Tibial artery (tissue), 4 donors: ENCODE data around the gene PAQR8.

Experiments used
- DNase-seq, 2 donors: peaks; one replicate each; pipeline ENCODE4 v3.0.0-alpha.2; 2019
- H3K27ac ChIP-seq, 2 donors: fragments of 200-600 bp; sonication (generic) in 1 of 2; 1 replicate in 1 of 2; 2 replicates in 1 of 2; pipeline ENCODE4 v1.5.1; 2018 to 2019; ENCODE audit warnings: mild to moderate bottlenecking in 1 of 2
- H3K27me3 ChIP-seq, 2 donors: fragments of 200-600 bp; sonication (generic) in 1 of 2; one replicate each; pipeline versions ENCODE4 v1.5.1 to v1.6.0; 2016 to 2019
- H3K36me3 ChIP-seq, 3 donors: fragments of 200-600 bp; sonication (generic) in 2 of 3; one replicate each; pipeline ENCODE4 v1.5.1; 2016 to 2019; ENCODE audit warnings: mild to moderate bottlenecking in 2 of 3
- H3K4me1 ChIP-seq, 4 donors: fragments of 200-600 bp; sonication (generic) in 2 of 4; 1 replicate in 3 of 4; 2 replicates in 1 of 4; pipeline ENCODE4 v1.5.1; 2016 to 2019
- H3K4me3 ChIP-seq, 2 donors: fragments of 200-600 bp; sonication (generic) in 1 of 2; 1 replicate in 1 of 2; 2 replicates in 1 of 2; pipeline ENCODE4 v1.5.1; 2018 to 2019; ENCODE audit warnings: mild to moderate bottlenecking in 2 of 2
- H3K9me3 ChIP-seq, 3 donors: fragments of 200-600 bp; sonication (generic) in 1 of 3; one replicate each; pipeline ENCODE4 v1.5.1; 2016 to 2019
- CTCF ChIP-seq, 2 experiments: fragments of 200-600 bp in 1 of 2; fragments of 450-650 bp in 1 of 2; IDR thresholded peaks; one replicate each; pipeline ENCODE4 v1.5.1; 2017 to 2019; ENCODE audit warnings: antibody characterized with exemption in 2 of 2, mild to moderate bottlenecking in 1 of 2, moderate library complexity in 1 of 2
- intact Hi-C: fragments of 100-400 bp; cut with DNase I; formaldehyde crosslinking; loops from one replicate; pipeline ENCODE4 v1.15.0; 2023; ENCODE audit warnings: low total_unique reads

Gene PAQR8

GRCh38 chr6:52403086-52403485, 41.1 kb downstream of the PAQR8 start:
- H3K27ac ChIP-seq: no peak overlapping the region
- DNase-seq: no peak
- H3K36me3 ChIP-seq: peaks cover 5 to 10% (median 5%) of the 10 kb centered on the region in 3 donors
- intact Hi-C loops: no loop called here
- no peaks in the 10 kb centered on the region for H3K27me3 ChIP-seq
- H3K4me1 ChIP-seq: no peaks in the 10 kb centered on the region
- H3K4me3 ChIP-seq: no peak overlapping the region
- no peak for TF ChIP-seq CTCF (IDR thresholded peaks at IDR 0.05)
- H3K9me3 ChIP-seq: no peaks in the 10 kb centered on the region

- intact Hi-C loops: no loop called here
- H3K4me1 ChIP-seq: no peaks in the 10 kb centered on the region
- no peaks in the 10 kb centered on the region for H3K9me3 ChIP-seq
- TF ChIP-seq CTCF (IDR thresholded peaks at IDR 0.05): no peak
- no peak overlapping the region for H3K4me3 ChIP-seq
- H3K36me3 ChIP-seq: peaks cover 5 to 10% (median 5%) of the 10 kb centered on the region in 3 donors
- H3K27me3 ChIP-seq: no peaks in the 10 kb centered on the region
- no peak overlapping the region for H3K27ac ChIP-seq
- DNase-seq: no peak
Measured at GRCh38 chr6:52403627-52404026, 41.7 kb downstream of the PAQR8 start.

GRCh38 chr6:52405243-52405642, 43.3 kb downstream of the PAQR8 start:
- intact Hi-C loops: no loop called here
- peaks cover 5 to 10% (median 5%) of the 10 kb centered on the region in 3 donors for H3K36me3 ChIP-seq
- H3K4me3 ChIP-seq: no peak overlapping the region
- no peaks in the 10 kb centered on the region for H3K9me3 ChIP-seq
- H3K27ac ChIP-seq: no peak overlapping the region
- H3K27me3 ChIP-seq: no peaks in the 10 kb centered on the region
- H3K4me1 ChIP-seq: no peaks in the 10 kb centered on the region
- TF ChIP-seq CTCF (IDR thresholded peaks at IDR 0.05): no peak
- DNase-seq: no peak

GRCh38 chr6:52407467-52407866, 45.5 kb downstream of the PAQR8 start:
- no peak overlapping the region for H3K27ac ChIP-seq
- peaks cover 5 to 10% (median 5%) of the 10 kb centered on the region in 3 donors for H3K36me3 ChIP-seq
- DNase-seq: no peak
- peak; percentile 20 to 47 for TF ChIP-seq CTCF (IDR thresholded peaks at IDR 0.05)
- no peaks in the 10 kb centered on the region for H3K9me3 ChIP-seq
- intact Hi-C loops: no loop called here
- no peak overlapping the region for H3K4me3 ChIP-seq
- no peaks in the 10 kb centered on the region for H3K4me1 ChIP-seq
- no peaks in the 10 kb centered on the region for H3K27me3 ChIP-seq

- H3K4me3 ChIP-seq: no peak overlapping the region
- no peaks in the 10 kb centered on the region for H3K36me3 ChIP-seq
- intact Hi-C loops: no loop called here
- H3K27ac ChIP-seq: no peak overlapping the region
- H3K9me3 ChIP-seq: no peaks in the 10 kb centered on the region
- TF ChIP-seq CTCF (IDR thresholded peaks at IDR 0.05): no peak
- H3K4me1 ChIP-seq: no peaks in the 10 kb centered on the region
- H3K27me3 ChIP-seq: no peaks in the 10 kb centered on the region
- no peak for DNase-seq
Measured at GRCh38 chr6:52409499-52409898, 47.5 kb downstream of the PAQR8 start.

GRCh38 chr6:52410979-52411378, 49.0 kb downstream of the PAQR8 start:
- H3K27me3 ChIP-seq: no peaks in the 10 kb centered on the region
- no peaks in the 10 kb centered on the region for H3K4me1 ChIP-seq
- no peak overlapping the region for H3K27ac ChIP-seq
- no peak overlapping the region for H3K4me3 ChIP-seq
- no peaks in the 10 kb centered on the region for H3K9me3 ChIP-seq
- intact Hi-C loops: no loop called here
- H3K36me3 ChIP-seq: no peaks in the 10 kb centered on the region
- DNase-seq: no peak
- TF ChIP-seq CTCF (IDR thresholded peaks at IDR 0.05): no peak
